22Rv1 (cell line): Measurements from ENCODE around the gene MSH4.

ENCODE experiments used
- CTCF ChIP-seq: fragments of 450-650 bp; IDR thresholded peaks from 2 replicates; pipeline ENCODE4 v1.5.1; 2017; ENCODE audit warnings: mild to moderate bottlenecking
- ZFX ChIP-seq: fragments of 450-650 bp; IDR thresholded peaks from 2 replicates; pipeline ENCODE4 v1.6.1; 2017; ENCODE audit warnings: antibody characterized with exemption, borderline replicate concordance

DNA sequence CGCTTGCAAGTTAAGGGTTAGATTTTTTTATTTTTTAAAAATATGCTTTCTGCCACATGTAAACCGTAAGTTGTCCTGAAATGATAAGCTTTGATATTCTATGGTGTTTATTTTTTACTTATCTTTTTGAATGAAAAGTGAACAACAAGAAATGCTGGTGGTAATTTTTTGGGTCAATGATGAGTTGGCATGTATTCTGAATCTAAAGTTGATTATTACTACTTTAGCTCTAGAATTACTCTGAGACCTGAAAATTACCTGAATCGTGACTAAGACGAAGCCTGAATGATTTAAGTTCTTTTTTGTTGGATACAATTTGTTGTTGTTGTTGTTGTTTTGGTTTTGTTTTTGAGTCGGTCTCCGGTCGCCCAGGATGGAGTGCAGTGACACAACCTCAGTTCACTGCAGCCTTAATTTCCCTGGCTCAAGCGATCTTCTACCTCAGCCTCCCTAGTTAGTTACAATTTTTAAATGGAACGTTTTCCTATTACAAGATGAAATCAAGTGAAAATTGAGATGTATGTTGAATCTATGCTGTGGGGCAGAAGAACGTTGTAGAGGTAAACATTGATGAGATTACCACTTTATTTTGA is 9.7 kb upstream of the MSH4 start:
- TF ChIP-seq CTCF (no peak), ZFX (no peak)
